ENCODE results near the gene PPARG. TPM values are rescaled to one million over a fixed set of nuclear protein-coding genes. Genes with fewer than 3 reads are reported as not detected.

Gene PPARG
- total and polyA plus RNA-seq, 2 of the 8 experiments (the other 6 are each of a cell fraction or from before 2014, with no cell fraction given): 0.06 TPM; not detected in 1

- TF ChIP-seq, protein P1, sequence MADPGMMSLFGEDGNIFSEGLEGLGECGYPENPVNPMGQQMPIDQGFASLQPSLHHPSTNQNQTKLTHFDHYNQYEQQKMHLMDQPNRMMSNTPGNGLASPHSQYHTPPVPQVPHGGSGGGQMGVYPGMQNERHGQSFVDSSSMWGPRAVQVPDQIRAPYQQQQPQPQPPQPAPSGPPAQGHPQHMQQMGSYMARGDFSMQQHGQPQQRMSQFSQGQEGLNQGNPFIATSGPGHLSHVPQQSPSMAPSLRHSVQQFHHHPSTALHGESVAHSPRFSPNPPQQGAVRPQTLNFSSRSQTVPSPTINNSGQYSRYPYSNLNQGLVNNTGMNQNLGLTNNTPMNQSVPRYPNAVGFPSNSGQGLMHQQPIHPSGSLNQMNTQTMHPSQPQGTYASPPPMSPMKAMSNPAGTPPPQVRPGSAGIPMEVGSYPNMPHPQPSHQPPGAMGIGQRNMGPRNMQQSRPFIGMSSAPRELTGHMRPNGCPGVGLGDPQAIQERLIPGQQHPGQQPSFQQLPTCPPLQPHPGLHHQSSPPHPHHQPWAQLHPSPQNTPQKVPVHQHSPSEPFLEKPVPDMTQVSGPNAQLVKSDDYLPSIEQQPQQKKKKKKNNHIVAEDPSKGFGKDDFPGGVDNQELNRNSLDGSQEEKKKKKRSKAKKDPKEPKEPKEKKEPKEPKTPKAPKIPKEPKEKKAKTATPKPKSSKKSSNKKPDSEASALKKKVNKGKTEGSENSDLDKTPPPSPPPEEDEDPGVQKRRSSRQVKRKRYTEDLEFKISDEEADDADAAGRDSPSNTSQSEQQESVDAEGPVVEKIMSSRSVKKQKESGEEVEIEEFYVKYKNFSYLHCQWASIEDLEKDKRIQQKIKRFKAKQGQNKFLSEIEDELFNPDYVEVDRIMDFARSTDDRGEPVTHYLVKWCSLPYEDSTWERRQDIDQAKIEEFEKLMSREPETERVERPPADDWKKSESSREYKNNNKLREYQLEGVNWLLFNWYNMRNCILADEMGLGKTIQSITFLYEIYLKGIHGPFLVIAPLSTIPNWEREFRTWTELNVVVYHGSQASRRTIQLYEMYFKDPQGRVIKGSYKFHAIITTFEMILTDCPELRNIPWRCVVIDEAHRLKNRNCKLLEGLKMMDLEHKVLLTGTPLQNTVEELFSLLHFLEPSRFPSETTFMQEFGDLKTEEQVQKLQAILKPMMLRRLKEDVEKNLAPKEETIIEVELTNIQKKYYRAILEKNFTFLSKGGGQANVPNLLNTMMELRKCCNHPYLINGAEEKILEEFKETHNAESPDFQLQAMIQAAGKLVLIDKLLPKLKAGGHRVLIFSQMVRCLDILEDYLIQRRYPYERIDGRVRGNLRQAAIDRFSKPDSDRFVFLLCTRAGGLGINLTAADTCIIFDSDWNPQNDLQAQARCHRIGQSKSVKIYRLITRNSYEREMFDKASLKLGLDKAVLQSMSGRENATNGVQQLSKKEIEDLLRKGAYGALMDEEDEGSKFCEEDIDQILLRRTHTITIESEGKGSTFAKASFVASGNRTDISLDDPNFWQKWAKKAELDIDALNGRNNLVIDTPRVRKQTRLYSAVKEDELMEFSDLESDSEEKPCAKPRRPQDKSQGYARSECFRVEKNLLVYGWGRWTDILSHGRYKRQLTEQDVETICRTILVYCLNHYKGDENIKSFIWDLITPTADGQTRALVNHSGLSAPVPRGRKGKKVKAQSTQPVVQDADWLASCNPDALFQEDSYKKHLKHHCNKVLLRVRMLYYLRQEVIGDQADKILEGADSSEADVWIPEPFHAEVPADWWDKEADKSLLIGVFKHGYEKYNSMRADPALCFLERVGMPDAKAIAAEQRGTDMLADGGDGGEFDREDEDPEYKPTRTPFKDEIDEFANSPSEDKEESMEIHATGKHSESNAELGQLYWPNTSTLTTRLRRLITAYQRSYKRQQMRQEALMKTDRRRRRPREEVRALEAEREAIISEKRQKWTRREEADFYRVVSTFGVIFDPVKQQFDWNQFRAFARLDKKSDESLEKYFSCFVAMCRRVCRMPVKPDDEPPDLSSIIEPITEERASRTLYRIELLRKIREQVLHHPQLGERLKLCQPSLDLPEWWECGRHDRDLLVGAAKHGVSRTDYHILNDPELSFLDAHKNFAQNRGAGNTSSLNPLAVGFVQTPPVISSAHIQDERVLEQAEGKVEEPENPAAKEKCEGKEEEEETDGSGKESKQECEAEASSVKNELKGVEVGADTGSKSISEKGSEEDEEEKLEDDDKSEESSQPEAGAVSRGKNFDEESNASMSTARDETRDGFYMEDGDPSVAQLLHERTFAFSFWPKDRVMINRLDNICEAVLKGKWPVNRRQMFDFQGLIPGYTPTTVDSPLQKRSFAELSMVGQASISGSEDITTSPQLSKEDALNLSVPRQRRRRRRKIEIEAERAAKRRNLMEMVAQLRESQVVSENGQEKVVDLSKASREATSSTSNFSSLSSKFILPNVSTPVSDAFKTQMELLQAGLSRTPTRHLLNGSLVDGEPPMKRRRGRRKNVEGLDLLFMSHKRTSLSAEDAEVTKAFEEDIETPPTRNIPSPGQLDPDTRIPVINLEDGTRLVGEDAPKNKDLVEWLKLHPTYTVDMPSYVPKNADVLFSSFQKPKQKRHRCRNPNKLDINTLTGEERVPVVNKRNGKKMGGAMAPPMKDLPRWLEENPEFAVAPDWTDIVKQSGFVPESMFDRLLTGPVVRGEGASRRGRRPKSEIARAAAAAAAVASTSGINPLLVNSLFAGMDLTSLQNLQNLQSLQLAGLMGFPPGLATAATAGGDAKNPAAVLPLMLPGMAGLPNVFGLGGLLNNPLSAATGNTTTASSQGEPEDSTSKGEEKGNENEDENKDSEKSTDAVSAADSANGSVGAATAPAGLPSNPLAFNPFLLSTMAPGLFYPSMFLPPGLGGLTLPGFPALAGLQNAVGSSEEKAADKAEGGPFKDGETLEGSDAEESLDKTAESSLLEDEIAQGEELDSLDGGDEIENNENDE (IDR thresholded peaks at IDR 0.05; ENCODE audit: insufficient replicate concordance, low read length): no peak
- TF ChIP-seq ZNF274 (IDR thresholded peaks at IDR 0.05; ENCODE audit: borderline replicate concordance, extremely low read depth, low read length): no peak
- TF ChIP-seq POLR2AphosphoS5 (IDR thresholded peaks at IDR 0.05; ENCODE audit: low read depth, low read length): no peak
- no peak for TF ChIP-seq SUZ12 (IDR thresholded peaks at IDR 0.05; ENCODE audit: low read length)
- no peak for TF ChIP-seq CTBP2 (IDR thresholded peaks at IDR 0.05; ENCODE audit: borderline replicate concordance, insufficient read depth, insufficient read length, low read length)
- TF ChIP-seq SIN3A (conservative IDR thresholded peaks at IDR 0.05 in 1 of 2, IDR thresholded peaks at IDR 0.05 in 1 of 2; ENCODE audit: low read depth in 1 of 2, low read length in 2 of 2): no peak
- no peak for TF ChIP-seq MAX (IDR thresholded peaks at IDR 0.05)
- no peak for TF ChIP-seq POU5F1 (IDR thresholded peaks at IDR 0.05; ENCODE audit: low read depth, low read length)
- no peak for TF ChIP-seq SRF (IDR thresholded peaks at IDR 0.05; ENCODE audit: low read depth, low read length)
- TF ChIP-seq CBX5 (IDR thresholded peaks at IDR 0.05; ENCODE audit: low read depth, low read length): no peak
These were observed 155.1 kb downstream of the PPARG start (continued) for GRCh38 chr3:12443781-12444522.
